Mucosa of rectum (tissue), 2 donors: ENCODE results near the gene CROCC2.

ENCODE experiments used
- H3K27ac ChIP-seq, 2 donors: one replicate each; pipeline ENCODE4 v1.7.0; 2013; ENCODE audit warnings: inconsistent platforms in 2 of 2, low read depth in 2 of 2, low read length in 2 of 2
- H3K27me3 ChIP-seq, 2 donors: one replicate each; pipeline ENCODE4 v1.7.0; 2013; ENCODE audit warnings: low read length in 2 of 2; ENCODE audit not compliant: control insufficient read depth in 2 of 2, insufficient read depth in 2 of 2
- H3K36me3 ChIP-seq, 2 donors: one replicate each; pipeline ENCODE4 v1.7.0; 2013; ENCODE audit warnings: low read length in 2 of 2; ENCODE audit not compliant: control insufficient read depth in 2 of 2, insufficient read depth in 2 of 2
- H3K4me1 ChIP-seq, 2 donors: one replicate each; pipeline ENCODE4 v1.7.0; 2013; ENCODE audit warnings: low read length in 2 of 2, mild to moderate bottlenecking in 1 of 2; ENCODE audit not compliant: control insufficient read depth in 2 of 2, insufficient read depth in 2 of 2
- H3K4me3 ChIP-seq, 2 donors: one replicate each; pipeline ENCODE4 v1.7.0; 2013; ENCODE audit warnings: low read length in 2 of 2
- H3K9ac ChIP-seq, 2 donors: one replicate each; pipeline ENCODE4 v1.7.0; 2013; ENCODE audit warnings: low read length in 2 of 2, low read depth in 1 of 2, mild to moderate bottlenecking in 1 of 2
- H3K9me3 ChIP-seq, 2 donors: one replicate each; pipeline ENCODE4 v1.7.0; 2013; ENCODE audit warnings: low read length in 2 of 2; ENCODE audit not compliant: control insufficient read depth in 2 of 2
- donor health status: healthy.
- donor health status: Normal muscosa, but diverticular disease.

The CROCC2 gene

GRCh38 chr2:240925568-240926515, 19.7 kb downstream of the CROCC2 start:
- H3K4me3 ChIP-seq, result no peak overlapping the region
- no peak overlapping the region for H3K27ac ChIP-seq
- H3K27me3 ChIP-seq, result no peaks in the 10 kb centered on the region
- H3K4me1 ChIP-seq, result peaks cover 0 to 2% of the 10 kb centered on the region in 2 donors
- no peaks in the 10 kb centered on the region for H3K36me3 ChIP-seq
- H3K9me3 ChIP-seq, result no peaks in the 10 kb centered on the region
- H3K9ac ChIP-seq, result no peak overlapping the region

- Histone ChIP-seq H3K27me3 (no peaks in the 10 kb centered on the region), H3K27ac (no peak overlapping the region), H3K4me3 (peak overlapping the region in 1 of 2 donors; percentile 20), H3K4me1 (peaks cover 0 to 2% of the 10 kb centered on the region in 2 donors), H3K9me3 (no peaks in the 10 kb centered on the region), H3K36me3 (no peaks in the 10 kb centered on the region), H3K9ac (peak overlapping the region in 1 of 2 donors; percentile 33)
Observed at GRCh38 chr2:240926516-240927389, 20.6 kb downstream of the CROCC2 start.

- H3K4me3 ChIP-seq, result no peak overlapping the region
Observed at GRCh38 chr2:240927390-240927781, 21.2 kb downstream of the CROCC2 start.

DNA sequence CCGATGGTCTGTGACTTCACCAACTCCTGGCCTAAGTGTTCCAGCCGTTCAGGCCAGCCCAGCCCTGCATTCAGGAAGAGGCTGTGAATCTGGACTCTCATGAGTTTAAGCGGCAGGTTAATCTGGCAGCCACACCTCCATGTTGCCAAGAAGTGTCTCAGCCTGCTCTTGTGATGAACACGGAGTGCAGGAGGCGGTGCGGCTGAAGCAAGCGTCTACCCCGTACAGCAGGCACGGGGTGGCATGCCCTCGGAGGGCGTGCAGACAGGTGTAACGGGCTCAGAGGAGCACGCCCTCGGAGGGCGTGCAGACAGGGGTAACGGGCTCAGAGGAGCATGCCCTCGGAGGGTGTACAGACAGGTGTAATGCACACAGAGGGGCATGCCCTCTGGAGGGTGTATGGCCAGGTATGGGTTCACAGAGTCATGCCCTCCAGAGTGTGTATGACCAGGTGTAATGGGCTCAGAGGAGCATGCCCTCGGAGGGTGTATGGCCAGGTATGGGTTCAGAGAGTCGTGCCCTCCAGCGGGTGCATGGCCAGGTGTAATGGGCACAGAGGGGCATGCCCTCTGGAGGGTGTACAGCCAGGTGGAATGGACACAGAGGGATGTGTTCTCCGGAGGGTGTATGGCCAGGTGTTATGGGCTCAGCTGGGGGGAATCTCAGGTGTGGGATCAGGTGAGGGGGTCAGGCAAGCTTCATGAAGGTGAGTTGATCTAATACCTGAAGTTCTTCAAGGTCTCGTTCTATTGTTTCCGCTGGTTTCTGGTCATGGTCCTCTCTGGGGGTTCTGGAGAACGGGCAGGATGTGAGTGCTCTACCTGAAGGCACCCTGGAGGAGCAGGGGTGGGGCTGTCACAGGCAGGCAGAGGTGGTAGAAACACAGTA, 22.6 kb downstream of the CROCC2 start:
- no peaks in the 10 kb centered on the region for H3K4me1 ChIP-seq

More at GRCh38 chr2:240927390-240927781, 21.2 kb downstream of the CROCC2 start:
- H3K27me3 ChIP-seq, result no peaks in the 10 kb centered on the region
- no peaks in the 10 kb centered on the region for H3K9me3 ChIP-seq
- H3K4me1 ChIP-seq, result no peaks in the 10 kb centered on the region
- no peak overlapping the region for H3K27ac ChIP-seq
- H3K9ac ChIP-seq, result no peak overlapping the region
- H3K36me3 ChIP-seq, result no peaks in the 10 kb centered on the region

GRCh38 chr2:240929364-240930095, 23.4 kb downstream of the CROCC2 start:
- Histone ChIP-seq H3K9me3 (no peaks in the 10 kb centered on the region), H3K27me3 (no peaks in the 10 kb centered on the region), H3K27ac (no peak overlapping the region), H3K9ac (no peak overlapping the region), H3K4me3 (no peak overlapping the region), H3K36me3 (no peaks in the 10 kb centered on the region), H3K4me1 (no peaks in the 10 kb centered on the region)

More for the DNA sequence above, 22.6 kb downstream of the CROCC2 start:
- Histone ChIP-seq H3K27ac (no peak overlapping the region), H3K9me3 (no peaks in the 10 kb centered on the region), H3K27me3 (no peaks in the 10 kb centered on the region), H3K36me3 (no peaks in the 10 kb centered on the region), H3K4me3 (no peak overlapping the region), H3K9ac (no peak overlapping the region)

GRCh38 chr2:240930096-240930630, 24.0 kb downstream of the CROCC2 start:
- no peaks in the 10 kb centered on the region for H3K9me3 ChIP-seq
- H3K36me3 ChIP-seq, result no peaks in the 10 kb centered on the region
- no peak overlapping the region for H3K4me3 ChIP-seq
- H3K9ac ChIP-seq, result no peak overlapping the region
- no peaks in the 10 kb centered on the region for H3K27me3 ChIP-seq
- no peaks in the 10 kb centered on the region for H3K4me1 ChIP-seq
- no peak overlapping the region for H3K27ac ChIP-seq

GRCh38 chr2:240930631-240931318, 24.6 kb downstream of the CROCC2 start:
- Histone ChIP-seq H3K9ac (no peak overlapping the region), H3K36me3 (no peaks in the 10 kb centered on the region), H3K9me3 (no peaks in the 10 kb centered on the region), H3K4me1 (no peaks in the 10 kb centered on the region), H3K27ac (no peak overlapping the region), H3K4me3 (no peak overlapping the region), H3K27me3 (no peaks in the 10 kb centered on the region)

DNA sequence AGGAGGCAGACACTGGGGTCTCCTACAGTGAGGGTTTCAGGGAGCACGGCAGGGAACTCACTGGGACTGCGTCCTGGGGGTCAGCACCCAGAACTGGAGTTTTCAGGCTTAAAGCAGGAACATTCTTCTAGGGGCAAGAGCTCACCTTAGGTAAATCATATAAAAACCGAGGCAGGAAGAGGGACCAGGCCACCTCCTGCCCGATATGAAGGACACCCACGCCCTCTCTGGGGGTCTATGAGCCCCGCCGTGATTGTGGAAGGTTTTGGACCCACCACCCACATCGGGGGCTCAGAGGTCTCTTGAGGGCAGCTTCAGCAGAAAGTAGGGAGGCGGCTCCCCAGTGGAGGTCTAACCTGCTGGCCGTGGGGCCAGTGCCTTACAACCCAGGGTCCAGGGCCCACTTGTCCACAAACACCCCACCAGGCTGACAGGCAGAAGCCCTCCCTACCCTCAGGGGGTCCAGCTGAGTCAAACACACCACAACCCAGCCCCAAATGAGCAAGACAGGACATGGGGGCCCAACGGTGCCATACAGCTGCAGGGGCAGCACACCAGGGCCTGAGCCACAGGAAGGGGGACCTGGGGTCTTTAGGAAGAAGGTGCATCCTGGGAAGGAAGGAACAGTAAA, 25.3 kb downstream of the CROCC2 start:
- H3K9ac ChIP-seq, result no peak overlapping the region
- H3K4me3 ChIP-seq, result no peak overlapping the region
- H3K4me1 ChIP-seq, result no peaks in the 10 kb centered on the region
- H3K9me3 ChIP-seq, result no peaks in the 10 kb centered on the region
- no peaks in the 10 kb centered on the region for H3K36me3 ChIP-seq
- no peaks in the 10 kb centered on the region for H3K27me3 ChIP-seq
- no peak overlapping the region for H3K27ac ChIP-seq
